ENCODE data around the gene LY9. TPM values are rescaled to one million over a fixed set of nuclear protein-coding genes. Genes with fewer than 3 reads are reported as not detected.
A peak's percentile ranks its signal among the peaks of the same experiment; 100 is the strongest.
"Not testable (repeated sequence)": the region's sequence is repeated elsewhere in the genome, so short reads cannot be mapped to it uniquely, and the experiment has no call there.

The LY9 gene
- total and polyA plus RNA-seq, 8 donors, result 0.05 to 0.55 (median 0.35) TPM; not detected in 1

GRCh38 chr1:160779626-160780397 lies 16.2 kb upstream of the LY9 start:
- DNase-seq, result no peak

GRCh38 chr1:160780398-160780755 lies 15.6 kb upstream of the LY9 start:
- DNase-seq (no peak), ATAC-seq (no peak), FAIRE-seq (no peak)
- H3K4me1 ChIP-seq, result peaks cover 12 to 19% (median 18%) of the 10 kb centered on the region in 3 donors
- H3K27me3 ChIP-seq, result no peaks in the 10 kb centered on the region
- 71 to 74% methylated on average over 2 of the region's 2 CpGs for WGBS, 2 donors
- TF ChIP-seq CTCF (IDR thresholded peaks at IDR 0.05), result no peak
- intact Hi-C loops (cut with DNase I), result no loop called here
- H3K9me3 ChIP-seq, result no peaks in the 10 kb centered on the region
- H3K36me3 ChIP-seq, result no peaks in the 10 kb centered on the region
- H3K27ac ChIP-seq, result peak overlapping the region in 1 of 4 donors; percentile 78
- no peak overlapping the region for H3K4me3 ChIP-seq

More at GRCh38 chr1:160779626-160780397, 16.2 kb upstream of the LY9 start:
- Histone ChIP-seq H3K27me3 (no peaks in the 10 kb centered on the region), H3K9me3 (no peaks in the 10 kb centered on the region), H3K36me3 (no peaks in the 10 kb centered on the region), H3K27ac (no peak overlapping the region), H3K4me1 (peaks cover 12 to 19% (median 18%) of the 10 kb centered on the region in 3 donors), H3K4me3 (no peak overlapping the region)
- WGBS, 2 donors, result 92 to 96% methylated on average over 17 to 18 of the region's 18 CpGs
- ATAC-seq (no peak), FAIRE-seq (no peak)
- peak in 2 of 4 donors; percentile 10 to 16 for TF ChIP-seq CTCF (IDR thresholded peaks at IDR 0.05)
- intact Hi-C loops (cut with DNase I), result no loop called here

- FAIRE-seq, result no peak
- no peak overlapping the region for H3K4me3 ChIP-seq
Observed at GRCh38 chr1:160781186-160781766, 14.7 kb upstream of the LY9 start.

GRCh38 chr1:160781914-160782689 lies 13.9 kb upstream of the LY9 start:
- DNase-seq, result peak in 3 of 6 donors; percentile 29 to 48 (median 42)
- H3K9me3 ChIP-seq, result no peaks in the 10 kb centered on the region
- H3K36me3 ChIP-seq, result no peaks in the 10 kb centered on the region
- no peak for TF ChIP-seq CTCF (IDR thresholded peaks at IDR 0.05)
- H3K27ac ChIP-seq, result peak overlapping the region; percentile 29 to 78 (median 68)
- 50% methylated on average over 9 of the region's 9 CpGs for WGBS, 2 donors
- peaks cover 12 to 19% (median 18%) of the 10 kb centered on the region in 3 donors for H3K4me1 ChIP-seq
- intact Hi-C loops (cut with DNase I), result no loop called here
- no peak for FAIRE-seq
- no peak overlapping the region for H3K4me3 ChIP-seq
- no peaks in the 10 kb centered on the region for H3K27me3 ChIP-seq
- ATAC-seq, result peak; percentile 70 to 79 (median 79)

More at GRCh38 chr1:160781186-160781766, 14.7 kb upstream of the LY9 start:
- intact Hi-C loops (cut with DNase I), result no loop called here
- DNase-seq, result peak in 3 of 6 donors; percentile 60 to 80 (median 75)
- 32 to 37% methylated on average over 8 of the region's 8 CpGs for WGBS, 2 donors
- TF ChIP-seq CTCF (IDR thresholded peaks at IDR 0.05), result no peak
- no peaks in the 10 kb centered on the region for H3K36me3 ChIP-seq
- H3K27ac ChIP-seq, result peak overlapping the region; percentile 29 to 78 (median 68)
- no peaks in the 10 kb centered on the region for H3K27me3 ChIP-seq
- H3K9me3 ChIP-seq, result no peaks in the 10 kb centered on the region
- H3K4me1 ChIP-seq, result peaks cover 12 to 19% (median 18%) of the 10 kb centered on the region in 3 donors
- ATAC-seq, result peak; percentile 91 to 95 (median 93)

GRCh38 chr1:160782988-160783765 lies 12.8 kb upstream of the LY9 start:
- H3K4me3 ChIP-seq; ATAC-seq; DNase-seq; FAIRE-seq; intact Hi-C loops (cut with DNase I); H3K27ac ChIP-seq; H3K36me3 ChIP-seq; H3K27me3 ChIP-seq; H3K9me3 ChIP-seq: not testable (repeated sequence)
- H3K4me1 ChIP-seq, result peaks cover 12 to 19% (median 18%) of the 10 kb centered on the region in 3 donors
- 89 to 93% methylated on average over 17 to 24 of the region's 25 CpGs for WGBS, 2 donors

All from pancreas (tissue), 10 donors.